SU-DHL-6 (cell line): ENCODE measurements around the gene PDZD2.

Experiments
- H2AFZ ChIP-seq: fragments of 200-600 bp; sonication (generic); 2 replicates; pipeline ENCODE4 v1.6.1; 2014; ENCODE audit warnings: low read depth, mild to moderate bottlenecking, moderate library complexity, mixed read lengths, antibody characterized with exemption, low read length; ENCODE audit not compliant: severe bottlenecking
- H3F3A ChIP-seq: fragments of 200-600 bp; shearing (Covaris generic); 2 replicates; pipeline ENCODE4 v1.6.0; 2016; ENCODE audit warnings: antibody characterized with exemption, mild to moderate bottlenecking; ENCODE audit not compliant: insufficient read depth
- H3K27ac ChIP-seq: fragments of 200-600 bp; sonication (generic); 2 replicates; pipeline ENCODE4 v1.5.1; 2016; ENCODE audit warnings: low read depth, mild to moderate bottlenecking, low read length, moderate library complexity, mixed read lengths
- H3K27me3 ChIP-seq: fragments of 200-600 bp; sonication (generic), shearing (Covaris generic); 2 replicates; pipeline ENCODE4 v1.6.0; 2014; ENCODE audit warnings: mild to moderate bottlenecking, low read length
- H3K36me3 ChIP-seq: fragments of 200-600 bp; sonication (generic); 2 replicates; pipeline ENCODE4 v1.6.1; 2014; ENCODE audit warnings: mild to moderate bottlenecking, low read length, mixed read lengths
- H3K4me2 ChIP-seq: fragments of 300-600, 200-600 bp; shearing (Covaris generic), sonication (generic); 2 replicates; pipeline ENCODE4 v1.6.0; 2014; ENCODE audit warnings: low read length, low read depth, mild to moderate bottlenecking; ENCODE audit not compliant: poor library complexity, severe bottlenecking
- H3K4me3 ChIP-seq: fragments of 200-600 bp; sonication (generic); 2 replicates; pipeline ENCODE4 v1.5.1; 2014; ENCODE audit warnings: antibody characterized with exemption, low read length, mild to moderate bottlenecking, mixed read lengths; ENCODE audit not compliant: insufficient read depth, poor library complexity, severe bottlenecking
- H3K79me2 ChIP-seq: fragments of 200-600 bp; sonication (generic); 2 replicates; pipeline ENCODE4 v1.6.1; 2014; ENCODE audit warnings: mild to moderate bottlenecking, low read length, moderate library complexity; ENCODE audit not compliant: insufficient read depth
- H3K9ac ChIP-seq: fragments of 200-600 bp; sonication (generic); 2 replicates; pipeline ENCODE4 v1.7.0; 2014; ENCODE audit warnings: mild to moderate bottlenecking, low read length
- H3K9me2 ChIP-seq: fragments of 200-600 bp; sonication (generic); replicated peaks from 2 replicates; pipeline ENCODE4 v1.6.1; 2014; ENCODE audit warnings: low read length; ENCODE audit not compliant: insufficient read depth
- H3K9me3 ChIP-seq: fragments of 200-600 bp; sonication (generic); 2 replicates; pipeline ENCODE4 v1.6.1; 2014; ENCODE audit warnings: low read length, mixed read lengths; ENCODE audit not compliant: insufficient read depth
- H4K20me1 ChIP-seq: fragments of 200-600 bp; sonication (generic); 2 replicates; pipeline ENCODE4 v1.6.1; 2014; ENCODE audit warnings: low read depth, mild to moderate bottlenecking, antibody characterized with exemption, low read length, moderate library complexity, mixed read lengths
- EZH2phosphoT487 ChIP-seq: fragments of 200-600 bp; sonication (generic), shearing (Covaris generic); conservative IDR thresholded peaks from 2 replicates; pipeline ENCODE4 v1.6.1; 2018; ENCODE audit warnings: mild to moderate bottlenecking, antibody characterized with exemption, low read length, moderate library complexity, mixed read lengths
- TF ChIP-seq, protein P1 (sequence below): fragments of 200-600 bp; sonication (generic); IDR thresholded peaks from one replicate; pipeline ENCODE4 v1.5.1; 2017; ENCODE audit warnings: antibody characterized with exemption, mild to moderate bottlenecking, low read length, moderate library complexity; ENCODE audit not compliant: insufficient read depth, poor library complexity, severe bottlenecking

The PDZD2 gene

DNA sequence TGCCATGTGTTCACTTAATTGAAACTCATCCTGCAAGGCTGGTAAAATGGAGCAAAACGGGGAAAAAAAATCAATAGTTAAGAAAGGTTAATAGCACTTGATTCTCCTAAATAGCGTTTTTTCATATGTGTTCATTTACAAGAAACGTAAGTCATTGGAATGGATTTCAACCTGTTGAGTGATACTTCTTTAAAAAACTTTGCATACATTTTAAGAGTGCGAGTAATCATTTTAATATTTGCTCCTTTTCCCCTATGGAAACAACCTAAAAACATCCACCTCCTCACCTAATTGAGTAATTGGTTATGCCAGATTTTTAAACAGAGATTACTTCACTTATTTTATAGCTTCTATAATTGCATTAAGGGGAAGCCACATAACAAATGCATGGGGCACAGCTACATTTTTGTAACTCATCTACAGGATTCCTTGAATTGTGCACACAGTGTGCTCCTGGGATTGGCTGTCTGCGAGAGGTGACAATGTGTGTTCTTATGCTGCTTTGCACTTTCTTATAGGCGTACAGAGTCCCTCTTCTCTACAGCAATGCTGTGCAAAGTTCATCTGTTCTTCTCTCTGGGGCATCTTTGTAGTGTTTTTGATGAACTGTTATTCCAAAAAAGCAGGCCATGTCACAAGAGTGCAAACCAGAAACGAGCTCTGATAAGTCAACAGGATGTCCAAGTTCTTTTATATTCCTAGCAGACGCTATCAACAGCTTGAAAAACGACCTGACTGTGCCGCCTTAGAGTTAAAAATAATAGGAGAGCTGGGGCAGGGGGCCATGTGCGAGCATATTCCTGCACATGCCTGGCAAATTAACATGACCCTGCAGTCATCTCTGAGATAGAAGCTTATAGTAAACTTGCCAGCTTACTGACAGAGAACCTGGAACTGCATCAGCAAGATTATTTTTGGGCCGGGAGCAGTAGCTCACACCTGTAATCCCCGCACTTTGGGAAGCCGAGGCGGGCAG, 417.2 kb downstream of the PDZD2 start:
- no peak overlapping the region for H3K4me3 ChIP-seq
- H2AFZ ChIP-seq = no peak overlapping the region
- H3K27me3 ChIP-seq = no peaks in the 10 kb centered on the region
- H3F3A ChIP-seq = no peaks in the 10 kb centered on the region
- H3K79me2 ChIP-seq = no peaks in the 10 kb centered on the region
- H3K9me3 ChIP-seq = no peaks in the 10 kb centered on the region
- H3K9me2 ChIP-seq = no peaks in the 10 kb centered on the region
- TF ChIP-seq, protein P1, sequence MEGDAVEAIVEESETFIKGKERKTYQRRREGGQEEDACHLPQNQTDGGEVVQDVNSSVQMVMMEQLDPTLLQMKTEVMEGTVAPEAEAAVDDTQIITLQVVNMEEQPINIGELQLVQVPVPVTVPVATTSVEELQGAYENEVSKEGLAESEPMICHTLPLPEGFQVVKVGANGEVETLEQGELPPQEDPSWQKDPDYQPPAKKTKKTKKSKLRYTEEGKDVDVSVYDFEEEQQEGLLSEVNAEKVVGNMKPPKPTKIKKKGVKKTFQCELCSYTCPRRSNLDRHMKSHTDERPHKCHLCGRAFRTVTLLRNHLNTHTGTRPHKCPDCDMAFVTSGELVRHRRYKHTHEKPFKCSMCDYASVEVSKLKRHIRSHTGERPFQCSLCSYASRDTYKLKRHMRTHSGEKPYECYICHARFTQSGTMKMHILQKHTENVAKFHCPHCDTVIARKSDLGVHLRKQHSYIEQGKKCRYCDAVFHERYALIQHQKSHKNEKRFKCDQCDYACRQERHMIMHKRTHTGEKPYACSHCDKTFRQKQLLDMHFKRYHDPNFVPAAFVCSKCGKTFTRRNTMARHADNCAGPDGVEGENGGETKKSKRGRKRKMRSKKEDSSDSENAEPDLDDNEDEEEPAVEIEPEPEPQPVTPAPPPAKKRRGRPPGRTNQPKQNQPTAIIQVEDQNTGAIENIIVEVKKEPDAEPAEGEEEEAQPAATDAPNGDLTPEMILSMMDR = no peak
- TF ChIP-seq EZH2phosphoT487 = no peak
- H3K9ac ChIP-seq = no peak overlapping the region
- no peak overlapping the region for H3K27ac ChIP-seq
- no peaks in the 10 kb centered on the region for H4K20me1 ChIP-seq
- no peak overlapping the region for H3K4me2 ChIP-seq
- H3K36me3 ChIP-seq = no peaks in the 10 kb centered on the region

DNA sequence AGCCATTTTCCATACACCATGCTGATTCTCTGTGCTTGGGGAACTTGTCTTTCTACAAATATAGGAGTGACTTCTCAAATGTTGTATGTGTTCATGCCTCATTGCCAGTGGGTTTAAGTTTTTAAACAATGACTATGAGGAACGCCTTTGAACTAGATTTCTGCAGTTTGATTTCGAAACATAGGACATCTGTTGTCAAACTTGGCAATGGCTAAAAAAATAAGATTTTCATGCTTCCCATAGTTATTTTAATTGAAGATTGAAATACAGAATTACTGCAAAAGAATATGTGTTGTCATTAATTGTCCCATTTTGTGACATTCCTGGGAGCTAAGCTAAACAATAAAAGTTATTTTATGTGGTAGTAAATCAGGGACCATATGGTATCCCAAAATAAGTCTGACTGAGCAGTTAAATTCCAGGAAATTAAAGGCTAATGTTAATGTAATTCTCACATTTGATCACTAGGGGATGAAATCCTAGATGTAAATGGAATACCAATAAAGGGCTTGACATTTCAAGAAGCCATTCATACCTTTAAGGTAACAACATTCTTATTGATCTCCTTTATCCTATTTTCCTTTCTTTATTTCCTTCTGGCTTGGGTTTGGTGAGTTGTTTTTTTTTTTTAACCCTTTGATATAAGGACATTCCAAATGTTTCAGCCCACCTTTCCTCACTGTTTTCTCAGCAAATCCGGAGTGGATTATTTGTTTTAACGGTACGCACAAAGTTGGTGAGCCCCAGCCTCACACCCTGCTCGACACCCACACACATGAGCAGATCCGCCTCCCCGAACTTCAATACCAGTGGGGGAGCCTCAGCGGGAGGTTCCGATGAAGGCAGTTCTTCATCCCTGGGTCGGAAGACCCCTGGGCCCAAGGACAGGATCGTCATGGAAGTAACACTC, 418.5 kb downstream of the PDZD2 start:
- Histone ChIP-seq H3K9ac (no peak overlapping the region), H3F3A (no peaks in the 10 kb centered on the region), H3K36me3 (no peaks in the 10 kb centered on the region), H3K4me2 (no peak overlapping the region), H3K9me3 (no peaks in the 10 kb centered on the region), H4K20me1 (no peaks in the 10 kb centered on the region), H3K4me3 (no peak overlapping the region), H2AFZ (no peak overlapping the region), H3K9me2 (no peaks in the 10 kb centered on the region), H3K79me2 (no peaks in the 10 kb centered on the region), H3K27me3 (no peaks in the 10 kb centered on the region), H3K27ac (no peak overlapping the region)
- TF ChIP-seq EZH2phosphoT487 = no peak
- TF ChIP-seq, protein P1 = no peak

DNA sequence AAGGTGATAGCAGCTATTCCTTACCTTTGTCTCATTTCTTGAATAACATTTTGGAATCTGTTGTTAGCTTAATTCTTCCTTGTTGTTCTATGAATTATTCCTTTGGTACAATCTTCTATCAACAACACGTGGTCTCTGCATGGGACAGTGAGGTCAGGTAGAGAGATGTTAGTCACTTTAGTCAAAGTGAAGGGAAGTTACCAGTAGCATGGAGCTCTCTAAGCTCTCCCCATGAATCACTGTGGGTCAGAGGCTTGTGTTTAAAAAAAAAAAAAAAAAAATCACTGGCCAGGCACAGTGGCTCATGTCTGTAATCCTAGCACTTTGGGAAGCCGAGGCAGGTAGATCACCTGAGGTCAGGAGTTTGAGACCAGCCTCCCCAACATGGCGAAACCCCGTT, 419.2 kb downstream of the PDZD2 start:
- H3K27ac ChIP-seq = no peak overlapping the region
- no peaks in the 10 kb centered on the region for H3K79me2 ChIP-seq
- H3K9me2 ChIP-seq = no peaks in the 10 kb centered on the region
- H2AFZ ChIP-seq = no peak overlapping the region
- no peak overlapping the region for H3K4me2 ChIP-seq
- no peaks in the 10 kb centered on the region for H3K9me3 ChIP-seq
- no peaks in the 10 kb centered on the region for H3K36me3 ChIP-seq
- no peaks in the 10 kb centered on the region for H3K27me3 ChIP-seq
- TF ChIP-seq EZH2phosphoT487 = no peak
- H4K20me1 ChIP-seq = no peaks in the 10 kb centered on the region
- H3F3A ChIP-seq = no peaks in the 10 kb centered on the region
- H3K4me3 ChIP-seq = no peak overlapping the region
- H3K9ac ChIP-seq = no peak overlapping the region
